Vagina (tissue), 2 donors: ENCODE data around the gene TNFRSF25.

Experiments
- CTCF ChIP-seq, 3 experiments: fragments of 450-650 bp in 2 of 3; fragments of 200-600 bp in 1 of 3; sonication (generic) in 1 of 3; IDR thresholded peaks; one replicate each; pipeline ENCODE4 v1.5.1; 2017 to 2019; ENCODE audit warnings: antibody characterized with exemption in 3 of 3, mild to moderate bottlenecking in 2 of 3, moderate library complexity in 2 of 3
- POLR2A ChIP-seq, 2 donors: fragments of 450-650 bp; IDR thresholded peaks; one replicate each; pipeline ENCODE4 v1.6.1; 2017; ENCODE audit warnings: antibody characterized with exemption in 2 of 2, mild to moderate bottlenecking in 2 of 2, moderate library complexity in 2 of 2

- no peak for TF ChIP-seq CTCF (IDR thresholded peaks at IDR 0.05)
- TF ChIP-seq POLR2A (IDR thresholded peaks at IDR 0.05), result no peak
These were observed 440 bp downstream of the TNFRSF25 start for GRCh38 chr1:6465461-6466005.
